AML-193 (cell line): Measurements from ENCODE around the gene HADHA.
"Not testable (repeated sequence)": the region's sequence is repeated elsewhere in the genome, so short reads cannot be mapped to it uniquely, and the experiment has no call there.

Experiments
- DNase-seq, 2 experiments: peaks; one replicate each; lab custom pipeline; 2025; lab: John Stamatoyannopoulos, UW

Gene HADHA

GRCh38 chr2:26244309-26245230, at the start of gene HADHA, which contains the start of gene HADHB:
TSS of gene HADHA (minus strand) at chr2:26244632. CDS start at chr2:26244596, 36 bp downstream.
TSS of gene HADHB (plus strand) at chr2:26244939. CDS start at chr2:26254255, 9,316 bp downstream.
- peak; percentile 86 to 96 for DNase-seq

- no peak for DNase-seq
These were observed 48.2 kb upstream of the HADHA start for GRCh38 chr2:26292646-26293045.

- no peak for DNase-seq
These were observed 45.6 kb upstream of the HADHA start for GRCh38 chr2:26290001-26290400.

GRCh38 chr2:26285931-26286330, 41.5 kb upstream of the HADHA start:
- no peak for DNase-seq

GRCh38 chr2:26284132-26284531, 39.7 kb upstream of the HADHA start:
- DNase-seq: no peak

- no peak for DNase-seq
These were observed 39.2 kb upstream of the HADHA start for GRCh38 chr2:26283606-26284005.

DNA sequence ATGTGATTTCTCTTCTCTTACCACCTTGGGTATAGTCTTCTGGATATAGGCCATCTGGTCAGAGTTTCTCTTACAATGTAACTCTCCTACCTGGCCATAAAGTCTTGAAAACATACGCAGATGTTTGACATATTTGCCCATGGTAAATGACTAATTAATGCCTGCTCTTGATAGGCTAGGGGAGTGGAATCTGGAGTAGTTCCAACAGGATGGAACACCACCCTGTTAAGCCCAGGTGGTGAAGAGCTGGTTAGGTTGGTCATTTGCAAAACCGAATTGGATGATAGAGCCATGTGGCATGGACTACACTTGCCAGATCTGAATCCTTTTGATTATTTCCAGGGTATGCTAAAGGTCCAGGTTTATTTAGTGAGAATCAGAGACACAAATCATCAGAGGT, 36.8 kb upstream of the HADHA start:
- DNase-seq: no peak

DNA sequence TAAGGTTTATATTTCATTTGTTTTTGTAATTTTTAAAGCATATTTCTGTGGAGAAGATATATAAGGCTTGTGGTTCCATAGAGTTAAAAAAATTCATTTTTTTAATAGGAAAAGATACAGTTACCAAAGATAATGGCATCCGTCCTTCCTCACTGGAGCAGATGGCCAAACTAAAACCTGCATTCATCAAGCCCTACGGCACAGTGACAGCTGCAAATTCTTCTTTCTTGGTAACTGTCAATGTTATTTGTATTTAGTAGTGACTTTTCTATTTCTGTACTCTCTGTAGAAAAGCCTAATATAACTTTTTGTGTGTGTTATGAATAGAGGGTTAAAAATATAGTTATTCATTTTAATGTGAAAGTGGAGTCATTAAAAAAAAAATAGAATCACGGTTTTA, 35.5 kb upstream of the HADHA start:
- DNase-seq: no peak

DNA sequence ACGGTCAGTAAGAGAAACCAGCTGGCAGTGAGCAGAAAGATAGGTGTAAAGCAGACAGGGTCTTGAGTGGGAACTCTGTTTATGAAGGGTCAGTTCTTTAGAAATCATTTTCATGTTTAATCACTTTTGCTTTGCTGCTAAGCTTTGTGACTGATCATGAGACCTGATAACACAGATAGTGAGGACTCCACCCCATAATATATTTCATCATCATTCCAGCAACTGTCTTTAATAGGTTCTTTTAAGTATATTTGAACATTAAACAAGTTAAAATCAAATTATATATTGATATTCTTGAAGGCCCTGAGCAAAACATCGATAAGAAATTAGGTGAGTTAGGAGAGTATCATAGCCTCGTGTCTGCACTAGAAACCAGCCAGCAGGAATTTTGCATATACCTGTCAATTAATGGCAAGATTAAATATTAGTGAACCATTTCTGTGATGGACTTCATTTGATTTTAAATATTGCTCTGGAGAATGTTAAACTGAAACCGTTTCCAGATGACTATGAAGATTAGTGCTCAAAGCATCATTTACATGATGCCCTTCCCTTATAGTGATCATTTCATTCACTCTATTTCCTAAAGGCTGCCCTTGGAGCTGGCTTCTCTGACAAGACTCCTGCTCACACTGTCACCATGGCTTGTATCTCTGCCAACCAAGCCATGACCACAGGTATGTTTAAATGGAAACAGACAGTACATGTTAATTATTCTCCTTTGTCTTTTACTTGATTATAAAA, 32.2 kb upstream of the HADHA start:
- no peak for DNase-seq

DNA sequence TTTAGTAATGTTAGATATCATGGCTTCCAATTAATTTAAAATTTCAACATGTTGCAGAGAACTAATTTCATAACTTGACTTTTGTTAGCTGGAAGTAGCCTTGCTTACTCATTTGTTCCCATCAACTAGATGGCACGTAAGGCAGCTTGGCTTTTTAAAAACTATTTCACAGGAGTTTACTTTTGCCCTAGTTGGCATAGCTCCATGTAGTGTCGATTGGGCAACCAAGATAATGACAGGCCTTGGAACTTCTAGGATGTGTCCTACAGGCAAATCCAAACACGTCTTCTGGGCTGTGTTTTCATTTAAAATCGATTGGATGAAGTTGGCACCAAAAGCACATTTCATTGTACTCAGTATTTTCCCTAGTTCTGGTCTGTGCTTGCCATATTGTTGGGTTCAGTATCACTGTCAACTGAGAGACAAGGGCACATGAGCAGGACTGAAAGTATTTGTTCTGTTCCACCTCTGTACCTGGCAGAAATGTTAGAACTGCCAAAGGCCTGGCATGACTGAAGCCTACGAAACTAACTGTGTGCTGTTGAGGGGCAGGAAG, 29.7 kb upstream of the HADHA start:
- DNase-seq: peak in 1 of 2 experiments; percentile 5

GRCh38 chr2:26273501-26273900, 29.1 kb upstream of the HADHA start:
- no peak for DNase-seq

- DNase-seq: no peak
These were observed 25.9 kb upstream of the HADHA start for GRCh38 chr2:26270373-26270772.

DNA sequence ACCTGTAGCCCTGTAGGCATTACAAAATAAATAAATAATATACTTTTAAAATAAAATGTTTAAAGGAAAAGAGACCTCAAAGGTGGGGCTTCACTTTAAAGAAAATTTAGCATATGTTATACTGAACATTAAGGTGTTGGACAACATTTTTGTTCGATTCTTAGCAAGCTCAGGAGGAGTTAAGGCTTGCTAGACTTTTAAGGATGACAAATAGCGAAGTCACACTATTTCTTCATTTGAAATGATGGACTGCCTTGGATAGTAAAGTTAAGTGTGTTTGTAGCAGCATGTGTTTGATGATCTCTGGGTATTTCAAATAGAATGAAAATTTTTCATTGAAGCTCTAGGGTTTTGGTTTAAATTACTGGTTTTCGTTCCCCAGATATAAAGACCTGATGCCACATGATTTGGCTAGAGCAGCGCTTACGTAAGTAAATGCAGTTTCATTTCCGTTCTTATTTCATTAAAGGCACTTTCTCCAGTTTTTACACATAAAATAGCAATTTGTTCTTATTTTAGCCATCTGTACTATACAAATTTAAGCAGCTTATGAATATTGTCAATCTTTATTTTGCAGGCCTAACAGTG, 25.2 kb upstream of the HADHA start:
- DNase-seq: no peak

DNA sequence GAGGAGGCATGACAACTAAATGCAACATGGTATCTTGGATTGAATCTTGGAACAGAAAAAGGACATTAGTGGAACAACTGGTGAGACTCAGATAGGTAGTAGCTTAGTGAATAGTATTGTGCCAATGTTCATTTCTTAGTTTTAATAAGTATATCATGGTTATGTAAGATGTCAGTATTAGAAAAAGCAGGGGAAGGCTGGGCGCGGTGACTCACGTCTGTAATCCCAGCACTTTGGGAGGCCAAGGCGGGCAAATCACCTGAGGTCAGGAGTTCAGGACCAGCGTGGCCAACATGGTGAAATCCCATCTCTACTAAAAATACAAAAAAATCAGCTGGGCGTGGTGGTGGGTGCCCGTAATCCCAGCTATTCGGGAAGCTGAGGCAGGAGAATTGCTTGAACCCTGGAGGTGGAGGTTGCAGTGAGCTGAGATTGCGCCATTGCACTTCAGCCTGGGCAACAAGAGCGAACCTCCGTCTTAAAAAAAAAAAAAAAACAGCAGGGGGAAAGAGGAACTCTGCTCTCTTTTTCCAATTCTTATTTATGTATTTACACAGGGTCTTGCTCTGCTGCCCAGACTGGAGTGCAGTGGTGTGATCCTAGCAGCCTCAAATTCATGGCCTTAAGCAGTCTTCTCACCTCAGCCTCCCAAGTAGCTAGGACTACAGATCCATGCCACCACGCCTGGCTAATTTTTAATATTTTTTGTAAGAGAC, 24.4 kb upstream of the HADHA start:
- DNase-seq: not testable (repeated sequence)

GRCh38 chr2:26268213-26268612, 23.8 kb upstream of the HADHA start:
- DNase-seq: no peak

GRCh38 chr2:26258836-26259235, 14.4 kb upstream of the HADHA start:
- not testable (repeated sequence) for DNase-seq

DNA sequence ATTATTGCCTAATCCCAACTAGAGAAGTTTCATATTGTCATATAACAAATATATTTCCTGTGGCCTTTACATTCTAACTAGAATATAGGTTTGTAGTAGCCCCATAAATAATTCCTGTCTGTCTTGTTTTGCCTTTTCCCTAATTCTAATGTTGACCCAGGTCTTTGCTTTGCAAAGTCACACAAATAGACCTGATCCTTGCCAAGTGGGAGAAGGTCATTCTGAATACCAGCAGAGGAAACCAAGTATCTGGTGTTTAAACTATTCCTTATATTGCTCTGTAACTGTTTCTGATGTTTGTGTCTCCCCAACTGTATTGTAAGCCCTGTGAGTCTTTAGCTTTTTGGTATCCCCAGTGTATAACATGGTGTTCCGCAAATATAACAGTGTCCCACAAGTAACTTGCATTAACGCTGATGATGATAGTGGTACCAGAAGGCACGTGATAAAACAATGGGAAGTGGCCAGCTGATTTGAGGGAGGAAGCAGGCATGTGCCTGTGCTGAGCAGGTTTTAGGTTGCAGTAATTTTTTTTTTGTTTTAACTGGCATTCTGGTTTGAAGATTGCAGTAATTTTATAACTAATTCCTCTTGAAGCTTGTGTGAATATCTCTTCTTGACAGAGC, 11.4 kb upstream of the HADHA start:
- no peak for DNase-seq

DNA sequence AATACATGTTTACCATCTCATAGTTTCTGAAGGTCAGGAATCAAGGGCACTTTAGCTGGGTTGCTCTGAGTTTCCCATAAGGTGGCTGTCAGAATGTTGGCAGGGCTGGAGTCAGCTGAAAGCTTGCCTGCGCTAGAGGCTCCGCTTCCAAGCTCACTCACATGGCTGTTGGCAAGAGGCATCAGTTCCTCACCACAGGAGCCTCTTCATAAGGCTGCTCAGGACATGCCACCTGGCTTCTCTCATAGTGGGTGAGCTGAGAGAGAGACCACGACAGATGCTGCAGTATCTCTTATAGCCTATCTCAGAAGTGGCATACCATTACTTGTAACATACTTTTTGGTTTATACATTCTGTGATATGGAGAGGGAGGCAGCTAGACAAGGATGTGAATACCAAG, 7.5 kb upstream of the HADHA start:
- DNase-seq: no peak

- no peak for DNase-seq
These were observed 5.2 kb upstream of the HADHA start for GRCh38 chr2:26249625-26250024.

DNA sequence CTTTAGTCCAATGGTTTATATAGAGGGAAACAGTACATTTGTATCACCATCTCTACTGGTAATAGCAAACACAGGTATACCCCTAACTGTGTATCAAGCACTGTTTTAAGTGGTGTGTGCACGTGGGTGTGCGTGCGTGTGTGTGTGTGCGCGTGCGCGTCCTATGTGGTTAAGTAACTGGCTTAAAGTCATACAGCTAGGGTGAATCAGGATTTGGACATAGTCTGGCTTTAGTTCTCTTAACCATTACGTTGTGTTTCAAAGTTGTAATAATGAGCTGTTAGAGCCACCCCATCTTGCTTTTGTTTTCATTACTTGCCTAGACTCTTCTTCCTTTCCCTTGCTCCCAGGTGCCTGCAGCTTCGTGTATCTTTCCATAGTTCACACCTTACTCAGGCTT, 2.4 kb upstream of the HADHA start:
- peak; percentile 85 for DNase-seq

DNA sequence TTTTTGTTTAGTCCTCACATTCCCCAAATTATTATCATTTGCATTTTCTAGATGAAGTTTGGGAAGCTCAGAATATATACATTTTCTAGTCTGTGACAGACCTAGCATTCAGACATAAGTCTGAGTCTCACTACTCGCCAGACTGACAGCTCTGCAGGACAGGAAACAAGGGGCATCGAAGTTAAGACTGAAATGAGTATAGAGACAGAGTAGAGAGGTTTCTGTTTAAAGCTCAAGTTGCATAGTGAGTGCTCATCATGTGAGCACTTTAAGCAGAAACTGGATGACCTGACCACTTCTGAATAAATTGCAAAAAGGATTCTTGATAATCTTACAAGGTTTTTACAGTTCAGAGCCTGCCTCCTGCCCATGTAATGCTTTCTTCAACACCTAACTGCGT, 1.4 kb upstream of the HADHA start:
- DNase-seq: no peak
